OCI-LY7 (cell line): ENCODE data around the gene GIMAP5. TPM values are rescaled to one million over a fixed set of nuclear protein-coding genes. Genes with fewer than 3 reads are reported as not detected.

Experiments used
- Bru-seq: library from RNA; stranded (reverse); fragments of 400-500 nt; gene quantifications from one replicate; lab custom pipeline; 2021; lab: Mats Ljungman, UMichigan
- BruChase-seq, 2 experiments: library from RNA; stranded (reverse); fragments of 400-500 nt; gene quantifications; one replicate each; lab custom pipeline; 2021; lab: Mats Ljungman, UMichigan
- BruUV-seq: library from RNA; stranded (reverse); fragments of 400-500 nt; replicated peaks from 2 replicates; lab custom pipeline; 2021; lab: Mats Ljungman, UMichigan
- CTCF ChIA-PET: fragments of 300-600 bp; sonication (Branson Sonifier 250); formaldehyde crosslinking; loops from one replicate; lab custom pipeline; 2022; ENCODE audit warnings: antibody characterized with exemption; ENCODE audit not compliant: unreplicated experiment; lab: Charles Lee
- POLR2A ChIA-PET: fragments of 300-600 bp; sonication (Branson Sonifier 250); formaldehyde crosslinking; loops from one replicate; lab custom pipeline; 2022; ENCODE audit warnings: antibody characterized with exemption; lab: Charles Lee
- DNase-seq: peaks from one replicate; pipeline ENCODE4 v3.0.0-alpha.2; 2015; ENCODE audit warnings: low spot score
- H2AFZ ChIP-seq: fragments of 200-600 bp; sonication (generic), shearing (Covaris generic); 2 replicates; pipeline ENCODE4 v1.6.1; 2014; ENCODE audit warnings: mild to moderate bottlenecking, antibody characterized with exemption, low read length, moderate library complexity
- H3K27ac ChIP-seq: fragments of 200-600 bp; sonication (generic); 2 replicates; pipeline ENCODE4 v1.5.1; 2014; ENCODE audit warnings: mixed run types, low read depth, mild to moderate bottlenecking, moderate library complexity, low read length, inconsistent platforms; ENCODE audit not compliant: poor library complexity, severe bottlenecking
- H3K36me3 ChIP-seq: fragments of 200-600 bp; sonication (generic); 2 replicates; pipeline ENCODE4 v1.6.1; 2014; ENCODE audit warnings: mild to moderate bottlenecking, antibody characterized with exemption, low read length, moderate library complexity, mixed read lengths; ENCODE audit not compliant: insufficient read depth
- H3K4me1 ChIP-seq: fragments of 200-600 bp; sonication (generic); 2 replicates; pipeline ENCODE4 v1.5.1; 2014; ENCODE audit warnings: mild to moderate bottlenecking, low read length; ENCODE audit not compliant: insufficient read depth, poor library complexity, severe bottlenecking
- H3K4me2 ChIP-seq: fragments of 200-600 bp; sonication (generic); 2 replicates; pipeline ENCODE4 v1.6.1; 2014; ENCODE audit warnings: mild to moderate bottlenecking, low read length
- H3K4me3 ChIP-seq: fragments of 200-600 bp; sonication (generic); 2 replicates; pipeline ENCODE4 v1.5.1; 2014; ENCODE audit warnings: mild to moderate bottlenecking, low read depth, low read length; ENCODE audit not compliant: poor library complexity, severe bottlenecking
- H3K79me2 ChIP-seq: fragments of 200-600 bp; sonication (generic); 2 replicates; pipeline ENCODE4 v1.6.1; 2016; ENCODE audit warnings: low read depth, mild to moderate bottlenecking, low read length, moderate library complexity, mixed read lengths; ENCODE audit not compliant: insufficient read depth
- H3K9me2 ChIP-seq: fragments of 200-600 bp; sonication (generic); 2 replicates; pipeline ENCODE4 v1.6.1; 2016; ENCODE audit warnings: mild to moderate bottlenecking, low read length, mixed read lengths; ENCODE audit not compliant: insufficient read depth
- H3K9me3 ChIP-seq: fragments of 200-600 bp; sonication (generic); 2 replicates; pipeline ENCODE4 v1.6.1; 2014; ENCODE audit warnings: mild to moderate bottlenecking, mixed run types, low read length, mixed read lengths
- H4K20me1 ChIP-seq: fragments of 200-600 bp; sonication (generic); 2 replicates; pipeline ENCODE4 v1.6.1; 2014; ENCODE audit warnings: mild to moderate bottlenecking, antibody characterized with exemption, low read length, moderate library complexity, mixed read lengths; ENCODE audit not compliant: insufficient read depth
- CTCF ChIP-seq: fragments of 200-600 bp; sonication (generic); conservative IDR thresholded peaks from 2 replicates; pipeline ENCODE4 v1.5.1; 2014; ENCODE audit warnings: mild to moderate bottlenecking, antibody characterized with exemption, low read length, moderate library complexity, mixed read lengths
- EZH2phosphoT487 ChIP-seq: fragments of 200-600 bp; sonication (generic); IDR thresholded peaks from 2 replicates; pipeline ENCODE4 v1.6.1; 2018; ENCODE audit warnings: low read depth, borderline replicate concordance, mild to moderate bottlenecking, mixed run types, antibody characterized with exemption, low read length, moderate library complexity, mixed read lengths
- intact Hi-C: fragments of 100-400 bp; cut with micrococcal nuclease; formaldehyde crosslinking; loops from one replicate; pipeline ENCODE4 v1.10.0; 2022; ENCODE audit not compliant: unreplicated experiment
- long read RNA-seq: library from polyadenylated mRNA; stranded (forward); transcript quantifications from one replicate; pipeline ENCODE4 v2.0.0, GENCODE V29; 2022
- total RNA-seq, 2 experiments: library from RNA; depleted of rRNA in 1 of 2; stranded (reverse); fragments of >200 nt in 1 of 2; shearing (Covaris generic) in 1 of 2; gene quantifications; 2 replicates each; pipeline ENCODE4 v1.2.3, GENCODE V29; 2014 to 2022

GIMAP5 gene
- total RNA-seq (2014; rRNA removed; shearing (Covaris generic)) (not detected in 2 replicates), total RNA-seq (2022) (not detected in 2 replicates), Bru-seq, nascent RNA (not detected), BruChase-seq, experiment 1, labeled RNA remaining after a 6-hour chase (not detected), BruChase-seq, experiment 2, labeled RNA remaining after a 2-hour chase (not detected)
- long read RNA-seq: 0 reads

- no TSS peak for BruUV-seq
- H3K9me3 ChIP-seq: no peaks in the 10 kb centered on the region
- no peaks in the 10 kb centered on the region for H3K4me1 ChIP-seq
- no peaks in the 10 kb centered on the region for H3K9me2 ChIP-seq
- H3K79me2 ChIP-seq: no peaks in the 10 kb centered on the region
- TF ChIP-seq EZH2phosphoT487 (no peak), CTCF (no peak)
- no peaks in the 10 kb centered on the region for H4K20me1 ChIP-seq
- no peak for DNase-seq
- POLR2A ChIA-PET: interaction anchor here (0.6 kb wide), 1 partner anchor 82 kb away, joined by 3 read pairs; no protein-coding TSS in a partner anchor
- CTCF ChIA-PET: no interaction called here
- H3K4me2 ChIP-seq: no peak within 1 kb of the TSS
- H2AFZ ChIP-seq: no peak within 1 kb of the TSS
- intact Hi-C loops: no loop called here
- H3K27ac ChIP-seq: no peak within 1 kb of the TSS
- no peaks in the 10 kb centered on the region for H3K36me3 ChIP-seq
- H3K4me3 ChIP-seq: no peak within 1 kb of the TSS
Measured at GRCh38 chr7:150737265-150738055, at the start of gene GIMAP5. TSS of gene GIMAP5 (plus strand) at chr7:150737418. CDS start at chr7:150740885, 3,467 bp downstream.

GRCh38 chr7:150688630-150689029 is 48.6 kb upstream of the GIMAP5 start:
- intact Hi-C loops: no loop called here
- Histone ChIP-seq H3K27ac (no peak overlapping the region), H4K20me1 (no peaks in the 10 kb centered on the region), H3K9me2 (no peaks in the 10 kb centered on the region), H3K4me3 (no peak overlapping the region), H3K4me1 (no peaks in the 10 kb centered on the region), H2AFZ (no peak overlapping the region), H3K36me3 (no peaks in the 10 kb centered on the region), H3K4me2 (no peak overlapping the region), H3K9me3 (no peaks in the 10 kb centered on the region), H3K79me2 (no peaks in the 10 kb centered on the region)
- CTCF ChIA-PET: no interaction called here
- no peak for DNase-seq
- POLR2A ChIA-PET: no interaction called here
- BruUV-seq: no TSS peak
- TF ChIP-seq CTCF: no peak
- TF ChIP-seq EZH2phosphoT487: no peak

- ChIA-PET CTCF (no interaction called here), POLR2A (no interaction called here)
- H2AFZ ChIP-seq: no peak overlapping the region
- TF ChIP-seq CTCF (no peak), EZH2phosphoT487 (no peak)
- H3K79me2 ChIP-seq: no peaks in the 10 kb centered on the region
- intact Hi-C loops: no loop called here
- H3K27ac ChIP-seq: no peak overlapping the region
- no peaks in the 10 kb centered on the region for H3K9me2 ChIP-seq
- no peaks in the 10 kb centered on the region for H3K4me1 ChIP-seq
- no peak overlapping the region for H3K4me2 ChIP-seq
- H3K9me3 ChIP-seq: no peaks in the 10 kb centered on the region
- H3K4me3 ChIP-seq: no peak overlapping the region
- no peaks in the 10 kb centered on the region for H3K36me3 ChIP-seq
- no peak for DNase-seq
- BruUV-seq: no TSS peak
- H4K20me1 ChIP-seq: no peaks in the 10 kb centered on the region
Measured at GRCh38 chr7:150695654-150696053, 41.6 kb upstream of the GIMAP5 start.
